Activated naive CD8-positive, alpha-beta T cell treated with anti-CD3 and anti-CD28 coated beads, Interleukin-2, amount 50 U/mL, for 24 hours (primary cell): Measurements from ENCODE around the gene AHNAK.
"Not testable (repeated sequence)": the region's sequence is repeated elsewhere in the genome, so short reads cannot be mapped to it uniquely, and the experiment has no call there.

Experiments
- ATAC-seq: fragments of 150-1000 bp; cut with Tn5 transposase; one replicate; pipeline ENCODE4 v1.10.0; 2021
- DNase-seq: peaks from one replicate; pipeline ENCODE4 v3.0.0; 2021
- H3K27ac Mint-ChIP-seq: one replicate; pipeline ENCODE4 v1.8.0; 2021; ENCODE audit warnings: mild to moderate bottlenecking, mixed read lengths
- H3K27me3 Mint-ChIP-seq: one replicate; pipeline ENCODE4 v1.8.0; 2021; ENCODE audit warnings: mixed read lengths
- H3K36me3 Mint-ChIP-seq: one replicate; pipeline ENCODE4 v1.8.0; 2021; ENCODE audit warnings: low read depth, mixed read lengths
- H3K4me1 Mint-ChIP-seq: one replicate; pipeline ENCODE4 v1.8.0; 2021; ENCODE audit warnings: mixed read lengths
- H3K4me3 Mint-ChIP-seq: one replicate; pipeline ENCODE4 v1.8.0; 2021; ENCODE audit warnings: mild to moderate bottlenecking, moderate library complexity, mixed read lengths
- H3K9me3 Mint-ChIP-seq: one replicate; pipeline ENCODE4 v1.8.0; 2021; ENCODE audit warnings: mixed read lengths

Gene AHNAK

DNA sequence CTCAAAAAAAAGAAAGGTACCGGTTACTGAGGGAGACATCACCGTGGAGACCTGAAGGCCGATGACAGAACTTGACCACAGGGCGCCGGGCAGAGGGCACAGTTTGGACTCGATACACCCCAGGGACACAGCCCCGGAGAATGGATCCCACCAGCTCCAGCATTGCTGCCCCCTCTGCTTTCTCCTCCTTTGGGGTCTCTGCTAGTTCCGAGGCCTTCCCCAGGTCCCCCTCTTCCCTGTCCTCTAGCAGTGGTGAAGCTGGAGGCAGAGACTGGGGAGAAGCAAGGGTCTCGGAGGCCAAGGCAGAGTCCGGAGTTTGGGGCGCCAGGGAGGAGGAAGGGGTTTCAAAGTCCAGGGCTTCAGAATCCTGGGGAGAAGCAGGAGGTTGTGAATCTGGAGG is 31.9 kb upstream of the AHNAK start:
- ATAC-seq = no peak
- no peak for DNase-seq
- Mint-ChIP-seq H3K27ac (no peak overlapping the region), H3K27me3 (no peaks in the 10 kb centered on the region), H3K9me3 (no peaks in the 10 kb centered on the region), H3K4me1 (peaks cover 15% of the 10 kb centered on the region), H3K4me3 (no peak overlapping the region), H3K36me3 (peaks cover 26% of the 10 kb centered on the region)

DNA sequence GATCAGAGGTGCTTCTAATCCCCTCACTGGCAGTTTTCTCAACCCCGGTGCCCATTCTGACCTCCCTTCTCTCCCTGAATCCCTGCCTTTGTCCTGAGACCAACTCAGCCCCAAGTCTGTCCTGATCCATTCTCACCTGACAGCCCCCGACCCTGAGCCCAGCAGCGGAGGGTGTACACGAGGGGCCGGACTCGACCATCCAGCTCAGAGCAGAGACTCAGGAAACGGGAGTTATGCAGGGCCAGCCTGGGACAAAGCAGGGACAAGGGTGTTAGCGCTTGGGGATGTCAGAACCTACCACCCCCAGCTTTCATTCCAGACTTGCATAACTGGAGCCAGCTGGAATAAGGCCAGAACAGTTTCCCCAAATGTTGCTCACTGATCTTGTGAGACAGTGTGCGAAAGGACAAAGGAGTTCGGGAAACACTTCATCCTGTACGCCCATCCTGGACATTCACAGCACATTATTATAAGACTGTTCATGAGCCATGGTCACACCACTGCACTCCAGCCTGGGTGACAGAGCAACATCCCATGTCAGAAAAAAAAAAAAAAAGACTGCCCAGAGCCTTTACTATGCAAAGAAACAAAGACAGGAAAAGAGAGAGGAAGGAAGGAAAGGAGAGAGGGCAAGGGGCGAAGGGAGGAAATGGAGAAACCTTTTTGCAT is 30.6 kb upstream of the AHNAK start:
- DNase-seq (no peak), ATAC-seq (no peak)
- Mint-ChIP-seq H3K4me1 (peaks cover 28% of the 10 kb centered on the region), H3K36me3 (peaks cover 37% of the 10 kb centered on the region), H3K4me3 (no peak overlapping the region), H3K27ac (no peak overlapping the region), H3K9me3 (no peaks in the 10 kb centered on the region), H3K27me3 (no peaks in the 10 kb centered on the region)

DNA sequence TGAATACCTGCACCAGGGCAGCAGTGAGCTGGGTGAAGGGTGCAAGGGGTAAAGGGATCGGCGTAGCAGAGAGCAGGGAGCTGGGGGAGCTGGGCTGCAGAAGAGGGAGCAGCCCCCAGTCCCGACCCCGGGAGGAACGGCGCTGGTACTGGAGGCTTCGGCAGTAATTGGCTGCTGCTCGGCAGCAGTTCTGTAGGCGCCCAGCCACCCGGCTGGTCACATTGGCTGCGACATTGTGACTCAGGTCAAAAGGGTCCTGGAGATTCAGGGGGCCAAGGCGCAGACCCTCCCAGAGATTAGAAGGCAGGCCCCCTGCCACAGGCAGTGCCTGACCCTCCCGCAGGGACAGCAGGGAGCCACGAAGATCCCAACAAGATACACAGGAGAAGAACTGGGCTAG is 29.2 kb upstream of the AHNAK start:
- Mint-ChIP-seq H3K4me3 (peak overlapping the region; percentile 99), H3K4me1 (peaks cover 41% of the 10 kb centered on the region), H3K27me3 (no peaks in the 10 kb centered on the region), H3K27ac (peak overlapping the region; percentile 43), H3K36me3 (peaks cover 47% of the 10 kb centered on the region), H3K9me3 (no peaks in the 10 kb centered on the region)
- no peak for ATAC-seq
- no peak for DNase-seq

DNA sequence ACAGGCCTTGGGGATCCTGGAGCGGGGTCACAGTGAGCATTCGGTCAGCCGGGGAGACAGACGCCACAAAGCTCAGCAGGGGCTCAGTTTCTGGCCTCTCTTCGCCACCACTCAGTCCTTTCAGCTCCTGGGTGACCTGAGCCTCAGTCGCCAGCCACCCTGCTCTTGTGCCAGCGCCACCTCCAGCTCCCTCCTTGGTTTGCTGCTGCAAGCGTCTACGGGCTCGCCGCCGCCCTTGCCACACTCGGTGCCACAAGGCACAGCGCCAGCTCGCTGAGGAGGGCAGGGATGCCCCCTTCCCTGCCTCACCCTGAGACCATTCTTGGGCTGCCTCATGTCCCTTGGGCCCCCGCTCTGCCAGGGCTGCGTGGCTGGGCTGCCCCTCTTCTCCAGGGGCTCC is 28.6 kb upstream of the AHNAK start:
- Mint-ChIP-seq H3K4me3 (peak overlapping the region; percentile 99), H3K36me3 (peaks cover 52% of the 10 kb centered on the region), H3K27ac (peak overlapping the region; percentile 98), H3K27me3 (no peaks in the 10 kb centered on the region), H3K9me3 (no peaks in the 10 kb centered on the region), H3K4me1 (peaks cover 47% of the 10 kb centered on the region)
- ATAC-seq (no peak), DNase-seq (no peak)

DNA sequence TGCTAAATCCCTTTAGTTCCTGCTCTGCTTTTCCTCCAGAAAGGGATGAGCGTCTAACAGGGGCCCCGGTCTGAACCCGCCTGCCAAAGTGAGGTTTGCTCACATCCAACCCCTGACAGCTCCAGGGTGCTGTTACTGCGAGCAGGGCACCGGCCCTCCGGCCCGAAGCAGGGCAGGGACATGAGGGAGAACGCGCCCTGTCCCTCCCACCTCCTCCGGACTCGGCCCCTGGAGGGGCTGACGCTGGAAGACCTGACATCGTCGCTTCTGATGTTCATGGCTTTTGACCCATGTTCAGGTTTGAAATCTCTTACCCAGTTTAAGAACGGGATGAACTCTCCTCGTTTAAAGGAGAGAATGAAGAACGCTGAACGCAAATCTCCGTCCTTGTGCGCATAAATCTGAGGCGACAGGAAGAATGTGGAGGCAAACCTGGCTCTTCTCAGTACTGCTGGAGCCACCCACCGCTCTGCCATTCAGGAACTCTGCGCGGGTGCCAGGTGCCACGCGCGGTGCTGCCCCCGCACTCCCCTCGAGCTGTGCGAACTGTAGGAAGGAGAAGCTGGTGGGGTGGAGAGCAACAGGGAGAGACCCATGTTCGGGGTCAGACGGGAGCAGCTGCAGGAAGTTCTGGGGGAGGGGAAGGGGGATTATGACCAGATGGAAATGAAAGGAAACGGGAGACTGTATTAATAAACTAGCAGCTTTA is 27.9 kb upstream of the AHNAK start:
- Mint-ChIP-seq H3K36me3 (peaks cover 59% of the 10 kb centered on the region), H3K27me3 (no peaks in the 10 kb centered on the region), H3K27ac (peak overlapping the region; percentile 98), H3K9me3 (no peaks in the 10 kb centered on the region), H3K4me3 (peak overlapping the region; percentile 99), H3K4me1 (peaks cover 54% of the 10 kb centered on the region)
- DNase-seq (peak; percentile 21), ATAC-seq (peak; percentile 9)

DNA sequence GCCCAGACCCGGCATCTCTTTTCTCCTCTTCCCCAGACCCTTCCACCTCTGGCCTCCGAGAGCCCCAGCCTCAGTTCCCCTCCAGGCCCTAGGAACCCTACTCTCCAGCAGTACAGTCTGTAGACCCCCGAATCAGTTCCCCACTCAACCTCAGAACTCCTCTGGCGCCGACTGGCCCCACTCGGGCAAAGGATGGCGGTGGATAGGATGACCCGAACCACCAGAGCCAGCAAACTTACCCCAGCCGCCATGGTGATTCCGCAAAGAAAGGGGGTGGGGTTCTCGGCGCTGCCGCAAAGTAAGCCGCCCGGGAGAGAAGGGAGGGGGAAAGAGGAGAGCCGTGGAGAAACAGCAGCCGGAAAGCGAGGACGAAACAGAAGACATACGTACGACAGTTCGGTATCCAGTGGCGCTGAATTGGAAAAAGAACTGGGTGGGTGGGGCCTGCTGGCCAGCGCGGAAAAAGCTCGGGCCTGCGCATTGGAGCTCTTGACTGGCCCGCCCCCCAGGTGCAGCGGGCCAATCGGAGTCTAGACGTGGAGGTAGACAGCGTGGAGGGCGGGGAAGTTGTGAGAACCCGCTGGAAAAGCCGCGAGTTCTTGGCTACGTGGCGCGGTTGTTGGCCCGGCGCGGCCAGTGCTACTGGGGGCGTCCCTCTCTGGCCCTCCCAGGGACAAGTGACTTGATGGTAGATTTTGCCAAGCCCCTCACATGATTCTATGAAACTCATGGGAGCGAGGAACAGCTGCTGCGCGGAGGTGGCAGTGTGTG is 27.2 kb upstream of the AHNAK start, which contains the start of gene EEF1G:
TSS of gene EEF1G (minus strand) at position 300 of the 771 bp plus-strand sequence. CDS start at position 251, 49 bp downstream.
- Mint-ChIP-seq H3K9me3 (no peaks in the 10 kb centered on the region), H3K27ac (peak within 1 kb of the TSS; percentile 98), H3K36me3 (peaks cover 64% of the 10 kb centered on the region), H3K4me1 (peaks cover 56% of the 10 kb centered on the region), H3K4me3 (peak within 1 kb of the TSS; percentile 99), H3K27me3 (no peaks in the 10 kb centered on the region)
- DNase-seq (peak; percentile 97), ATAC-seq (peak; percentile 92)

DNA sequence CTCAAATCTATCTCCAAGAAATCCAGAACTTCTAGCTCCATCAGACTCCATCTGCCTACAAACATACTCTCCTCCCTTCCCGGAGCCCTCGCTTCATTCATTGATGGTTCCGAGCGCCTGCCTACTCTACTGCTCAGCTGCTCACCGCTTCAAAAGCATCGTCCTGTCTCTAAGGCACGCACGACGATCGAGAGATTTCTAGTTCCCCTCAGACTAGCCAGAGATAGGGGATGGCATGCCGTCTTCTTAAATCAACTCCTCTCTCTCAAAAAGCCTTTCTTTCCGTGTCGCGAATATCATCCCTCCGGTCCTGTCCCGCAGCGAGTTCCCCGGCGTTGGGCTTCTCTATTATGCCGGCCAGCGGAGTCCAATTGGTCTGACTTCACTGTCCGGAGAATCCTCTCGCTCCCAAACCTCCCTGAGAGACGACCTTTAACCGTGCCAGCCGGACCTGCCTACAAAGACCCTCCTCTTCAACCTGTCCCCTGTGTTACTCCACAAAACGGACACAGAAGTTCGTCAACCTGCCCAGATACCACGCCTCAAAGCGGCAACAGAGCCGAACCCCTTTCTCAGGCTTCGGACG is 26.5 kb upstream of the AHNAK start:
- H3K4me1 Mint-ChIP-seq = peaks cover 60% of the 10 kb centered on the region
- ATAC-seq = no peak
- H3K4me3 Mint-ChIP-seq = peak overlapping the region; percentile 99
- H3K36me3 Mint-ChIP-seq = peaks cover 66% of the 10 kb centered on the region
- no peaks in the 10 kb centered on the region for H3K9me3 Mint-ChIP-seq
- DNase-seq = no peak
- H3K27ac Mint-ChIP-seq = peak overlapping the region; percentile 98
- no peaks in the 10 kb centered on the region for H3K27me3 Mint-ChIP-seq

DNA sequence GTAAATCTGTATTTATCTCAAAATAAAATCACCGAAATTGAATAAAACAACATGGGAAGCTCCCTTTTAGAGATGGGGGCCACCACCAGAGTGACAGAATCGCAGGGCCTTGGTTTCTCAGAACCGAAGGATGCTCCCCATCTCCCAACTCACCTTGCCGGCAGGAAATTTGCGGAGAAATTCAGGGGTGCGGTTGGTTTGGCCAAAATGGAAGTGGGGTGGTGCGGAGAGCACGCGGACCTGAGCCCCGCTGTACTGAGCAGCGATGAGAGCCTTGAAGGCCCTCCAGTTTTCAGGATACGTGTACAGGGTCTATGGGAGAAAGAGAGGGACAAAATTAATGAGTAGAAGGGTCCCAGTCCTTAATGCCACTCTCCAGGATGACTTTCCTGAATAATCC is 25.8 kb upstream of the AHNAK start:
- Mint-ChIP-seq H3K36me3 (peaks cover 68% of the 10 kb centered on the region), H3K4me3 (peak overlapping the region; percentile 99), H3K4me1 (peaks cover 62% of the 10 kb centered on the region), H3K27ac (peak overlapping the region; percentile 98), H3K9me3 (no peaks in the 10 kb centered on the region), H3K27me3 (no peaks in the 10 kb centered on the region)
- ATAC-seq (no peak), DNase-seq (no peak)

DNA sequence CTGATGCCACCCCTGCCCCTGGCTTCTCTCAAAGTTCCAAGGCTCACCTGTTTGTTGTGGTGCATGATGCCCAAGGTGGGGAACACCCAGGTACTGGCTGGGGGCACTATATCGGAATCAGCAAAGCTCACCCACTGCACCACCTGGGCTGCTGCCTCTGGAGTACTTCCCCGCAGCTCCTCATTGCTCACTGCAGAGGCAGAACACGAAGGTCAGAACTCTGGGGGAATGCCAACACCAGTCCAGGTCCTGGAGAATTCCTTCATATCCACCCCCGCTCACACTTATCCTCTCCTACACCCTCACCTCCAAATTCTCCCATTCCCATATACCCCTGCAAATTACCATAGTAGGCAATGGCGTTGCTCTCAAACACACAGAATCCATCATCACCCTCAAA is 24.9 kb upstream of the AHNAK start:
- not testable (repeated sequence) for ATAC-seq, DNase-seq, H3K9me3 Mint-ChIP-seq, H3K27me3 Mint-ChIP-seq
- Mint-ChIP-seq H3K4me3 (peak overlapping the region; percentile 99), H3K27ac (peak overlapping the region; percentile 98), H3K36me3 (peaks cover 76% of the 10 kb centered on the region), H3K4me1 (peaks cover 72% of the 10 kb centered on the region)

DNA sequence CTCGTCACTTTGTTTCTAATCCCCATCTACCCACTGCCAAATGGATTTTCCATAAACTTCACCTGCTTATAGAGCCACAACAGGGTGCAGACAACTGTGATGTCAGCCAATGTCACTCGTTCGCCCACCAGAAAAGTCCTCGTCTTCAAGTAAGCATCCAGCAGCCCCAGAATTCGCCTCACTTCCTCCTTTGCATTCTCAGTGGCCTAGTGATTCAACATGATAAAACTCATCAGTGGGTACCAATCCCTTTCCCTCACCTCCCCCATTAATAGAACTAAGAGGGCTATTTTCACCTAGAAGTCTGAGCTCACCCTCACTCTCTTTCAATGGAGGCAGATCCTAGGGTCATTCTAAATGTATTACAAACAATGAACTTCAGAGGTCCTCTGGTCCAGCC is 24.3 kb upstream of the AHNAK start:
- not testable (repeated sequence) for ATAC-seq, H3K9me3 Mint-ChIP-seq, H3K27me3 Mint-ChIP-seq, DNase-seq
- Mint-ChIP-seq H3K27ac (peak overlapping the region; percentile 98), H3K36me3 (peaks cover 80% of the 10 kb centered on the region), H3K4me1 (peaks cover 77% of the 10 kb centered on the region), H3K4me3 (peak overlapping the region; percentile 99)

DNA sequence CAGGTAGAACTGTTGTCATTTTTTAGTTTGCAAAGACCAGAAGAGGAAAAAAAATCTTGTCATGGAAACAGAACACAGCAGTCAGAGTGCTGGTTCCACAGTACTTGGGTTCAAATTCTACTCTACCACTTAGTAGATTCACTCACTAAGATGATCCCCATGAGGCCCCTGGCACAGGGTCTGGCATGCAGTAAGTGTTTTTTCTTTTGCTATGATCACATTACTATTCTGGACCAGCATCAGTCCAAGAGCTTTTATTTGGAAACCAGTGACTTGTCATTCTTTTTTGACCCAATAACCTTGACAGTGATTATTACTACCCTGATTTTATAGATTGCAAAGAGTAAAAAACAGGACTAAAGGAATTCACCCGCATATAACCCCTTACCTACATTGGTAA is 23.0 kb upstream of the AHNAK start:
- peaks cover 87% of the 10 kb centered on the region for H3K36me3 Mint-ChIP-seq
- ATAC-seq = no peak
- no peak for DNase-seq
- no peaks in the 10 kb centered on the region for H3K9me3 Mint-ChIP-seq
- H3K4me3 Mint-ChIP-seq = peak overlapping the region; percentile 99
- peak overlapping the region; percentile 98 for H3K27ac Mint-ChIP-seq
- no peaks in the 10 kb centered on the region for H3K27me3 Mint-ChIP-seq
- peaks cover 78% of the 10 kb centered on the region for H3K4me1 Mint-ChIP-seq

DNA sequence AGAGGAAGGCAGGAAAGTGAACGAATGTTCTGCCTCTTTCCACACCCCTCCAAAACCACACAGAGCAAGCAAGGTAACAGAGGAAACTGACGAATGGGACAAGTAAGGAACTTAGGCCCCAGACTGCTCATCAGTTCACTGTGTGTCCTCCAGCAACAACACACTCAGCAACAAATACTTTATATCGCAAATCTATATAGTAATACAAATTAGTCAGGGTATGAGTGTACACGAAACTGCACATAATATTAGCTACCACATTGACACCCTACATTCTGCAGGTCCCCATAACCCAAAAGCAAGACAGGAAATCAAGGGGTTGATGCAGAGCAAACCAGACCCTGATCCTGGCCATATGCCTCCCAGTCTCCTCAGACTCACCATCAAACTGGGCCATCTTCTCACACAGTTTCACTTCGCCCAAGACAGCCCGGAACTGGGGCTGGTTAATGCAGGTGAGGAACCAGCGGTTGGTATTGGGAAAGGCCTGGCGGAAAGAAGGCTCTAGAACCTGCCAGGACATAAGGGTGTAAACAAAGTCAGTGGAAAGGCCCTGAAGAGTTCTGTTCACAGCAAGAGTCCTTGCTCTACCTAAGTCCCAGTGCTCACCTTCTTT is 20.5 kb upstream of the AHNAK start:
- DNase-seq = no peak
- H3K36me3 Mint-ChIP-seq = peaks cover 80% of the 10 kb centered on the region
- no peaks in the 10 kb centered on the region for H3K9me3 Mint-ChIP-seq
- no peaks in the 10 kb centered on the region for H3K27me3 Mint-ChIP-seq
- peaks cover 71% of the 10 kb centered on the region for H3K4me1 Mint-ChIP-seq
- peak overlapping the region; percentile 41 for H3K4me3 Mint-ChIP-seq
- peak overlapping the region; percentile 66 for H3K27ac Mint-ChIP-seq
- ATAC-seq = no peak

DNA sequence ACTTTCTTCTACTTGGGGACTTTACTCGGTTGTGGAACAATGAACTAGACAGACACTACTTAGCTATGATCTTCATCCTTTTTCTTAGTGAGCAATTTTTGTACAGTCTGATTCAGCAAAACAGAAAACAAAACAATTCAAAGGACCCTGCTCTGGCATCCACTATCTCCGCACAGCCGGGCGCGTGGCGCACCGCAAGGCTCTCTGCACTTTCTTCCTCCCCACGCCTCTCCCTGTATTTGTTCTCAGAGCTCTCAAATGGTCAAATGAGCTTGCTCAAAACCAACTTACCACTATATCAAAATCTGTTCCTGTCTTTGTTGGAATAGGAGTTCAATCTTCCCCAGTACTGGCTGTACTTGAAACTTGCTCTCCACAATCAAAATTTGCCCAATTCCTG is 19.6 kb upstream of the AHNAK start:
- DNase-seq (no peak), ATAC-seq (no peak)
- Mint-ChIP-seq H3K27me3 (no peaks in the 10 kb centered on the region), H3K9me3 (no peaks in the 10 kb centered on the region), H3K27ac (peak overlapping the region; percentile 33), H3K36me3 (peaks cover 77% of the 10 kb centered on the region), H3K4me3 (no peak overlapping the region), H3K4me1 (peaks cover 69% of the 10 kb centered on the region)
